ENCODE measurements around the gene RPS14. TPM values are rescaled to one million over a fixed set of nuclear protein-coding genes. Genes with fewer than 3 reads are reported as not detected.

Gene RPS14
- total and polyA plus RNA-seq, 2 donors: 3,141 to 4,031 TPM

DNA sequence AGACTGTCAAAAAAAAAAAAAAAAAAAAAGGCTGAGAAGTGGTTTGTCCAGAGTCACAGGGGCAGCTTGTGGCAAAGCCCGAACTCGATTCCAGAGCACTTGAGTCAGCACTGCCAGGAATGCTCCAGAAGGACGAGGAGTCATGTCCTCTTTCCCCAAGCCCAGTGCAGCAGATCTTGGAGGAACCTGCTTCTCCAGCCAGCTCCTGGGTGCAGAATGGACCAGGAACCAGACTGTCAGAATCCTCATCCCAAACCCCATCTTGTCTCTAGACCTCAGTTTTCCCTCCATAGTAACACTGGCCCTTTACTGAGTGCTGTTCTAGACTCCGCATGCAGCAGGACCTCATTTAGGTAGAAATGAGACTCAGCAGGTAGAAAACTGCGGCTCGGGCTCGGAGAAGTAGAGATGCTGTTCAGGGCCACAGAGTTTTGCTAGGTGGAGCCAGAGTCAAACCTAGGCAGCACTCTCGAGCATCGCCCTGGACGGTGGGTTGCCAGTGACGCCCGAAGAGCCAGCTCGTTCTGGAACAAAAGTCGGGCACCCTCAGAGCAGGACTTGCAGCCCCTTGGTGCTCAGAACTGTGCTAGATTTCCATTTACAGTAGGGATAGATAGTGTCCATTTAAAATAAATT, 52.3 kb downstream of the RPS14 start:
- H3K27ac ChIP-seq (ENCODE audit: low read depth in 1 of 2, low read length in 1 of 2): no peak overlapping the region
- H3K36me3 ChIP-seq (ENCODE audit: control insufficient read depth in 2 of 2, insufficient read depth in 2 of 2, low read length in 1 of 2): peaks cover 86 to 93% of the 10 kb centered on the region in 2 donors

DNA sequence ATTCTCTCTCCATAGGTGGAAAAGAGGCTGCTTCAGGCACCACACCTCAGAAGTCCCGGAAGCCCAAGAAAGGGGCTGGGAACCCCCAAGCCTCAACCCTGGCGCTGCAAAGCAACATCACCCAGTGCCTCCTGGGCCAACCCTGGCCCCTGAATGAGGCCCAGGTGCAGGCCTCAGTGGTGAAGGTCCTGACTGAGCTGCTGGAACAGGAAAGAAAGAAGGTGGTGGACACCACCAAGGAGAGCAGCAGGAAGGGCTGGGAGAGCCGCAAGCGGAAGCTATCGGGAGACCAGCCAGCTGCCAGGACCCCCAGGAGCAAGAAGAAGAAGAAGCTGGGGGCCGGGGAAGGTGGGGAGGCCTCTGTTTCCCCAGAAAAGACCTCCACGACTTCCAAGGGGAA, 53.3 kb downstream of the RPS14 start:
- no peak for DNase-seq (ENCODE audit: low read depth in 6 of 9, low spot score in 9 of 9)
- no peaks in the 10 kb centered on the region for H3K9me3 ChIP-seq (ENCODE audit: control insufficient read depth in 2 of 2, insufficient read depth in 1 of 2, low read length in 1 of 2)
- H3K27me3 ChIP-seq (ENCODE audit: control insufficient read depth in 2 of 2, insufficient read depth in 1 of 2, low read length in 1 of 2): no peaks in the 10 kb centered on the region
- H3K27ac ChIP-seq (ENCODE audit: low read depth in 1 of 2, low read length in 1 of 2): no peak overlapping the region
- WGBS: 98% methylated on average over 7 of the region's 7 CpGs
- peaks cover 86 to 97% of the 10 kb centered on the region in 2 donors for H3K36me3 ChIP-seq (ENCODE audit: control insufficient read depth in 2 of 2, insufficient read depth in 2 of 2, low read length in 1 of 2)
- no peak overlapping the region for H3K4me3 ChIP-seq (ENCODE audit: low read length in 2 of 2)
- H3K4me1 ChIP-seq (ENCODE audit: control insufficient read depth in 2 of 2, insufficient read depth in 2 of 2, low read length in 2 of 2): no peaks in the 10 kb centered on the region

More for the DNA sequence above, 52.3 kb downstream of the RPS14 start:
- no peak for DNase-seq (ENCODE audit: low read depth in 6 of 9, low spot score in 9 of 9)
- Histone ChIP-seq H3K4me1 (ENCODE audit: control insufficient read depth in 2 of 2, insufficient read depth in 2 of 2, low read length in 2 of 2) (no peaks in the 10 kb centered on the region), H3K4me3 (ENCODE audit: low read length in 2 of 2) (no peak overlapping the region), H3K9me3 (ENCODE audit: control insufficient read depth in 2 of 2, insufficient read depth in 1 of 2, low read length in 1 of 2) (no peaks in the 10 kb centered on the region), H3K27me3 (ENCODE audit: control insufficient read depth in 2 of 2, insufficient read depth in 1 of 2, low read length in 1 of 2) (no peaks in the 10 kb centered on the region)
- 98% methylated on average over 14 of the region's 14 CpGs for WGBS

DNA sequence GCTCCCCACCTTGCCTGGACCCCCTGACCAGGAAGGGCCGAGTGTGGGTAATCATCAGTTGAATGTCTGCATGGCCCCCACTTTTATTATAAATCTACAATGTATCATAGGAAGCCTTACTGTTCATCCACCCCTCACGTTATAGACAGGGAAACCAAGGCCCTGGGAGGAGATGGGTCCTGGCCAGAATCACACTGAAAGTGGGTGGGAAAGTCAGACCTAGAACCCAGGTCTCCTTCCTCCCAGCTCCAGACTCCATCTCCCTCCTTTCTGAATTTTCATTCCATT, 53.9 kb downstream of the RPS14 start:
- H3K4me3 ChIP-seq (ENCODE audit: low read length in 2 of 2): no peak overlapping the region
- no peaks in the 10 kb centered on the region for H3K27me3 ChIP-seq (ENCODE audit: control insufficient read depth in 2 of 2, insufficient read depth in 1 of 2, low read length in 1 of 2)
- no peak for DNase-seq (ENCODE audit: low read depth in 6 of 9, low spot score in 9 of 9)
- H3K4me1 ChIP-seq (ENCODE audit: control insufficient read depth in 2 of 2, insufficient read depth in 2 of 2, low read length in 2 of 2): no peaks in the 10 kb centered on the region
- WGBS: 98% methylated on average over 2 of the region's 2 CpGs
- H3K36me3 ChIP-seq (ENCODE audit: control insufficient read depth in 2 of 2, insufficient read depth in 2 of 2, low read length in 1 of 2): peaks cover 91 to 97% of the 10 kb centered on the region in 2 donors
- H3K9me3 ChIP-seq (ENCODE audit: control insufficient read depth in 2 of 2, insufficient read depth in 1 of 2, low read length in 1 of 2): no peaks in the 10 kb centered on the region
- H3K27ac ChIP-seq (ENCODE audit: low read depth in 1 of 2, low read length in 1 of 2): no peak overlapping the region

DNA sequence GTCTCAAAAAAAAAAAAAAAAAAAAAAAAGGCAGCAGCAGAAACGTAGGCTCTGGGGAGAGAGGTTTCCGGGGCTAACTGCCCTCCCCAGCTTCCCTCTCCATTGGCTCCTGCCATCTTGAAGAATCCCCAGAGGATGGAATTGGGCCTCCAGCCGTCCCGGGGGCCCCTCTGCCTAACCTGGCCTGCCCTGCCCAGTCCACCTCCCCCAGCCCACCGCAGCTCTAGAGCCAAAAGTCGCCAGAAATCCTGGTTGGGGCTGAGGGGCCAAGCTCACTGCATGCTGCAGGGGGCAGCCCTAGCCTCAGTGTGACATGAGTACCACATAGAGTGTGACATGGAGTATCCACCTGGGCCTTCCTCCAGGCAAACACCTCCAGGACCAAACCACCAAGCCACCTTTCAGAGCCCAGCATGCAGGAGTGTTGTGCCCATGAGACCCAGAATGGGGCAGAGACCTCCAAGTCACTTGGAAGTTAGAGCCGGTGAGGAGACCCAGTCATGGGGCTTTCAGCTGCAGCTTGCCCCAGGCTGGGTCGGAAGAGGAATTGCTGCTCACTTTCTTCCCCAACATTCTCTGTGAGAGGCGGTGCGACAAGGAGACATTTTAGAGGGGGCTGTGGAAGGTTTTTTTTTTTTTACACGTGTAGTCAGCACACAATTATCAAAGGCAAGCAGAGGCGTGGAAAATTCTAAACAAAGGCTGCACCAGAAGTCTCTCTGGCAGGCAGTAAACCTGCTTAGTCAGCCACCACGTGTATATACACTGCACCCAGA, 54.4 kb downstream of the RPS14 start:
- Histone ChIP-seq H3K9me3 (ENCODE audit: control insufficient read depth in 2 of 2, insufficient read depth in 1 of 2, low read length in 1 of 2) (no peaks in the 10 kb centered on the region), H3K27me3 (ENCODE audit: control insufficient read depth in 2 of 2, insufficient read depth in 1 of 2, low read length in 1 of 2) (no peaks in the 10 kb centered on the region), H3K36me3 (ENCODE audit: control insufficient read depth in 2 of 2, insufficient read depth in 2 of 2, low read length in 1 of 2) (peaks cover 90 to 97% of the 10 kb centered on the region in 2 donors), H3K4me3 (ENCODE audit: low read length in 2 of 2) (no peak overlapping the region), H3K4me1 (ENCODE audit: control insufficient read depth in 2 of 2, insufficient read depth in 2 of 2, low read length in 2 of 2) (no peaks in the 10 kb centered on the region), H3K27ac (ENCODE audit: low read depth in 1 of 2, low read length in 1 of 2) (no peak overlapping the region)
- DNase-seq (ENCODE audit: low read depth in 6 of 9, low spot score in 9 of 9): no peak
- 93% methylated on average over 13 of the region's 13 CpGs for WGBS

DNA sequence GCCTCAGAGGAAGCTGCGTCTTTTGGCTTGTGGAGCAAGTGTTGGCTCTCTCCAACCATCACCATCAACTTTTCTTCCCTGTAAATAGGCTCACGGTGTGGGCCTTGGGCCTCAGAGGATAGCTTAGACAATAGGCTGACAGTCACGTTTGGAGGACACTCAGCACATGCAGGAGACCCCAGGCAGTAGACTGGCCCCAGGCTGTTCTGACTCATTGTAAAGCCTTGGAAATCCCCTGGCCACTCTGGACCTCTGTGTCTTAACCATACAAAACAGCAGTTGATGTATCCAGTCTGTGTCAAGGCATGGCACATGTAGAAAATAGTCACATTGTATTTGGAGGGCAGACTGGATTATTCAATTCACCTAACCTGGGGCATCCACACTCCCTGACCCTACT, 55.4 kb downstream of the RPS14 start:
- WGBS: 94% methylated on average over 3 of the region's 3 CpGs
- DNase-seq (ENCODE audit: low read depth in 6 of 9, low spot score in 9 of 9): no peak
- H3K36me3 ChIP-seq (ENCODE audit: control insufficient read depth in 2 of 2, insufficient read depth in 2 of 2, low read length in 1 of 2): peaks cover 90 to 97% of the 10 kb centered on the region in 2 donors

DNA sequence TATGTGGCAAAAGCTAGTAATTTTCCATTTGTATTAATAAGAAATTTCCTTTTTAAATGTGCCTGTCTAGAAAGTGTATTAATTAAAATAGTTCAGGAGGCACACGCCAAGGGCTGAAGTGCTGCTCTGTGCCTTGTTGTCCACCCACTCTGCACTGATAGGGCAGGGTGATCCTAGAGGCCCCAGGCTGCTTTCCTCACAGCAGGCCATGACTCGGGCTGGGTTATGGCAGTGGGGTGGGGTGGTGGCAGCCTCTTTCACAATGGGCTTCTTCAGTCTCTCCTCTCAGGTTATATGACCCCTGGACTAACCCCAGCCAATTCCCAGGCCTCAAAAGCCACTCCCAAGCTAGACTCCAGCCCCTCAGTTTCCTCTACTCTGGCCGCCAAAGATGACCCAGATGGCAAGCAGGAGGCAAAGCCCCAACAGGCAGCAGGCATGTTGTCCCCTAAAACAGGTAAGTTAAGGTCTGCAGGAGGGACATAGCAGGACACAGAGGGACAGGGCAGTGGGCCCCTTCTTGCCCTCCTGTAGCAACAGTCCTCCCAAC, 56.4 kb downstream of the RPS14 start:
- Histone ChIP-seq H3K27me3 (ENCODE audit: control insufficient read depth in 2 of 2, insufficient read depth in 1 of 2, low read length in 1 of 2) (no peaks in the 10 kb centered on the region), H3K9me3 (ENCODE audit: control insufficient read depth in 2 of 2, insufficient read depth in 1 of 2, low read length in 1 of 2) (no peaks in the 10 kb centered on the region), H3K4me3 (ENCODE audit: low read length in 2 of 2) (no peak overlapping the region), H3K36me3 (ENCODE audit: control insufficient read depth in 2 of 2, insufficient read depth in 2 of 2, low read length in 1 of 2) (peaks cover 88 to 94% of the 10 kb centered on the region in 2 donors), H3K4me1 (ENCODE audit: control insufficient read depth in 2 of 2, insufficient read depth in 2 of 2, low read length in 2 of 2) (no peaks in the 10 kb centered on the region), H3K27ac (ENCODE audit: low read depth in 1 of 2, low read length in 1 of 2) (no peak overlapping the region)
- no peak for DNase-seq (ENCODE audit: low read depth in 6 of 9, low spot score in 9 of 9)
- WGBS: 96% methylated on average over 3 of the region's 3 CpGs

More for the DNA sequence above, 55.4 kb downstream of the RPS14 start:
- Histone ChIP-seq H3K27me3 (ENCODE audit: control insufficient read depth in 2 of 2, insufficient read depth in 1 of 2, low read length in 1 of 2) (no peaks in the 10 kb centered on the region), H3K27ac (ENCODE audit: low read depth in 1 of 2, low read length in 1 of 2) (no peak overlapping the region), H3K9me3 (ENCODE audit: control insufficient read depth in 2 of 2, insufficient read depth in 1 of 2, low read length in 1 of 2) (no peaks in the 10 kb centered on the region), H3K4me1 (ENCODE audit: control insufficient read depth in 2 of 2, insufficient read depth in 2 of 2, low read length in 2 of 2) (no peaks in the 10 kb centered on the region), H3K4me3 (ENCODE audit: low read length in 2 of 2) (no peak overlapping the region)

DNA sequence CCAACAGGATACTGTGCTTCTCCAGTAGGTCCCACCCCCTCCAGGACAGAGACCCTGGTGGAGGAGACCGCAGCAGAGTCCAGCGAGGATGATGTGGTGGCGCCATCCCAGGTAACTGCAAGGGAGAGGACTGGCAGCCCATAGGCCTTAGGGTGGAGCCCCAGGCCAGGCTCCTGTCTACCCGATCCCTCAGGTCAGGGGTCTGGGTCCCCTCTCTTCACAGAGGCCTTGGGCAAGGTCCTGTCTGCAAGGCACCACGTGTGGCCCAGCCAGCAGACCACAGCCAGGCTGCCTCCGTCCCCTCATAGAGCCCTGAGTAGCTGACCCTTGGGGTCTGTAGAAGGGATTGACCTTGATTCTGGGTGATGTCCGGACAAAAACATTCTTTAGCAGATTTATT, 56.9 kb downstream of the RPS14 start:
- Histone ChIP-seq H3K4me3 (ENCODE audit: low read length in 2 of 2) (no peak overlapping the region), H3K27me3 (ENCODE audit: control insufficient read depth in 2 of 2, insufficient read depth in 1 of 2, low read length in 1 of 2) (no peaks in the 10 kb centered on the region), H3K27ac (ENCODE audit: low read depth in 1 of 2, low read length in 1 of 2) (no peak overlapping the region), H3K9me3 (ENCODE audit: control insufficient read depth in 2 of 2, insufficient read depth in 1 of 2, low read length in 1 of 2) (no peaks in the 10 kb centered on the region), H3K4me1 (ENCODE audit: control insufficient read depth in 2 of 2, insufficient read depth in 2 of 2, low read length in 2 of 2) (no peaks in the 10 kb centered on the region), H3K36me3 (ENCODE audit: control insufficient read depth in 2 of 2, insufficient read depth in 2 of 2, low read length in 1 of 2) (peaks cover 88 to 94% of the 10 kb centered on the region in 2 donors)
- no peak for DNase-seq (ENCODE audit: low read depth in 6 of 9, low spot score in 9 of 9)
- 96% methylated on average over 7 of the region's 7 CpGs for WGBS

Other genes with a start within 250 kb of the RPS14 start
- gene CAMK2A, start 160.0 kb downstream of the RPS14 start, total RNA-seq: 0.09 TPM
- 0.39 TPM for gene CAMK2A, start 160.0 kb downstream of the RPS14 start, polyA plus RNA-seq
- gene ARSI, start 146.8 kb downstream of the RPS14 start, total RNA-seq: 0.76 TPM
- gene ARSI, start 146.8 kb downstream of the RPS14 start, polyA plus RNA-seq: 0.59 TPM
- gene TCOF1, start 92.0 kb downstream of the RPS14 start, total RNA-seq: 18.2 TPM
- 17.7 TPM for gene TCOF1, start 92.0 kb downstream of the RPS14 start, polyA plus RNA-seq
- 1,741 TPM for gene CD74, start 36.8 kb downstream of the RPS14 start, total RNA-seq
- gene CD74, start 36.8 kb downstream of the RPS14 start, polyA plus RNA-seq: 2,730 TPM
- gene NDST1, start 58.4 kb upstream of the RPS14 start, total RNA-seq: 2.8 TPM
- 6.4 TPM for gene NDST1, start 58.4 kb upstream of the RPS14 start, polyA plus RNA-seq
- 1.5 TPM for gene SYNPO, start 190.9 kb upstream of the RPS14 start, total RNA-seq
- 10.0 TPM for gene SYNPO, start 190.9 kb upstream of the RPS14 start, polyA plus RNA-seq
- gene MYOZ3, start 211.5 kb upstream of the RPS14 start, total RNA-seq: 0.47 TPM
- gene MYOZ3, start 211.5 kb upstream of the RPS14 start, polyA plus RNA-seq: 0.25 TPM